T follicular helper cell (primary cell): Measurements from ENCODE around the gene ITGB1BP1.

Experiments used
- DNase-seq: peaks from one replicate; pipeline ENCODE4 v3.0.0-alpha.2; 2020; ENCODE audit warnings: low read depth

The ITGB1BP1 gene

GRCh38 chr2:9377461-9378097 is 45.7 kb downstream of the ITGB1BP1 start:
- no peak for DNase-seq

- no peak for DNase-seq
Observed at GRCh38 chr2:9375857-9376428, 47.4 kb downstream of the ITGB1BP1 start.

DNA sequence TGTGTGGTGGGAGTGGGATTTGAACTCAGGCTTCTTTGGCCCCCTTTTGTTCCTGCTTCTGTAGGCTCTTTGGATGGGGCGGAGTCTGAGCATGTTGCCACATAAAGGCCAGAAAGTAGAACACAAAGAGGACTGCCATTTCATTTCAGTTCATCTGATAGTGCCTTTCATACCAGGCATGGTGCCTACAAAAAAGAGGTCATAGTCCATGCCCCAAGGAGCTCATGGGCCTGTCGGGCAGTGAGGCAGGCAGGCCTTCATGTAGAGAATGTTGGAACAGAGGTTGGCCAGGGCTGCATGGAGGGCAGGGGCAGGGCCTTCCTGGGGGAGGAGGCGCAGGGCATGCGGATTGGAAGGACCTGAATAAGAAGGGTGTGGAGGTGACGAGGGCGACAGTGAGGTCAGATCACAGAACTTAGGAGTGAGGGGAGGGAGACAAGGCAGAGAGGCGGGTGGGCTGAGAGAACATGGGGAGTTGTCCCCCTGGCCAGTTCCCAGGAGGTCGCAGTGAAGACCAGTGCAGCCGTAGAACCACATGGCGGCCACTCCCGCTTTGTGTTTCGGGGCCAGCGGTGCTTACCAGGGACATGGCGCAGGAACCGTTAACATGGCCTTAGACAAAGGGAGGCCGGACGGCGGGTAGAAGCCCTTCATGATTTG is 49.1 kb downstream of the ITGB1BP1 start:
- DNase-seq: no peak

DNA sequence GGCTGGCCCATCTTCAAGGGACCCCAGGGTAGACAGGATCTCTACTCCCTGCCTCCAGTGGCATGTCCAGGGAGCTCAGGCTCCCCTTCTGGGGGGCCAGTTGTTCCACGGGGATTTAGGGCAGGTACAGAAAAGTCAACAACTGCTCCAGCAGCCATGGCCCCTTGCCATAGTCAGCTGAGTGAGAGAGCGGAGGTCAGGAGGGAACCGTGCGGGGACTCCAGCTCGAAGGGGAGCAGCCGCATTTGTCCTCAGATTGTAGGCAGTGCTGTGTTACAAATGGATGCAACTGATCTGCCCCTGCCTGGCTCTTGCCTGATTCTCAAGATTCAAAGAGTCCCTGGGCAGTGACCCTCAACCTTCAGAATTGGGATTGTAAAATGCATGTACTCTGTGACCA is 49.9 kb downstream of the ITGB1BP1 start:
- no peak for DNase-seq

- DNase-seq: no peak
Observed at GRCh38 chr2:9373047-9373446, 50.3 kb downstream of the ITGB1BP1 start.

- DNase-seq: no peak
Observed at GRCh38 chr2:9370746-9371145, 52.6 kb downstream of the ITGB1BP1 start.

GRCh38 chr2:9366026-9366425 is 57.3 kb downstream of the ITGB1BP1 start:
- DNase-seq: no peak

- DNase-seq: no peak
Observed at GRCh38 chr2:9365498-9366019, 57.8 kb downstream of the ITGB1BP1 start.

DNA sequence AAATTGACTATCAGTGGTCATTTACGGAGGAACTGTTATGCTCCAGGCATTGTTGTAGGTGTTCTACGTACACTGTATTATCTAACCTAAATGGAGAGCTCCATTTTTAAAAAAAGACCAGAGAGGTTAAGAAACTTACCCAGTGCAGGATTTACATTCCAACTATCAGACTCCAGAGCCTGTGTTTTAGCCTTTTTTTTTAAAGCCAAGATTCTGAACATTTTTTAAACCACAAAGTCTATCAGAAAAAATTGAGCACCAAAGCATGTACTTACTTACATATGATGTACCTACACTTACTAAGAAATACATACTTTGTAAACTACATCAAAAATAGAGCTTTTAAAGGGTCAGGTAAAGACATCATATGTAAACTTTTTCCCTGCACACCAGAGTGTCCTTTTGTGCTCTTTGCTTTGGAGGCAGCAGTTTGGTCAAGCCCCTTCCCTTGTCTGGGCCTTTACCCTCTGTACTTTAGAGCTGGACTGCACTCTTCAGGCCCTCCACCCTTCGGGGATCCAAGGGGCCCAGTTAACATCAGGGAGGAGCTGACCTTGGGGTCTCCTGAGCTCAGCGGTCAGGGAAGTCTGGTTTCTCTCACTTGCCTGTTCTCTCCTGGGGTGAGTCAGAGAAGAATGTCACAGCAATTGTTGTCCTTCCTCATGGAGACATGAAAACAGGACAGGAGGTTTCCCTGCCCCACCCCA is 58.4 kb downstream of the ITGB1BP1 start:
- no peak for DNase-seq

GRCh38 chr2:9364373-9364772 is 59.0 kb downstream of the ITGB1BP1 start:
- DNase-seq: no peak

DNA sequence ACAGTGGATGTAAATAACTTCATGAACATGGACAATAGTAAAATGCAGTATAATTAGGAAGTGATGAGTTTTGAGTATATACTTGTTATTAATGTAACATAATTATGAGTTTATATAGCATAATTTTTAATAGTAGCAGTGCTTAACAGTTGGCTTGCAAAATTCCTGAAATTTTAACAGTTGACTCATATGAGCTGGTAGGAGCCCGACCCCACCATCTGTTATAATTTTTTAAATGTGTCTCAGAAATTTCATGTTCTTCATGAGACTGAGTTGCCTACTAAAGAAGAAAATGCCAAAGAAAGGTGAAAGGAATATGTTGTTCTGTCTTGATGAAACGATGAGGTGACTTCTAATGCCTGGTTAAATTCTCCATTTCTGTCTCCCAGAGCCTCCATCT is 62.6 kb downstream of the ITGB1BP1 start:
- no peak for DNase-seq

DNA sequence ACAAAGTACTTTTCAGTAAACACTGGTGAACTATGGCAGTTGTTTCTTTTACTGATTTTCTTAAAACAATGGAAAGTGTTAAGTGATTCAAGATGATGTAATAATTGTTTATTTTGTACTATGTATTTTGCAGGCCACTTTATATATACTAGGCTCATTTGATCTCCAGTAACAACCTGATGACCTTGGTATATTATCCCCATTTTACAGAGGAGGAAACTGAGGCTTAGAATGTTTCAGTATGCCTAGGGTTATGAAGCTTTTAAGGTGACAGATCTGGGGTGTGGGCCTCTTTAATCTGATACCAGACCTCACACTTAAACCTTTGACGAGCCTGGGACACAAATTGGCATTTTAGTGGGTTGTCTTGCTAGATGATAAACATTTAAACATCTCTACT is 63.2 kb downstream of the ITGB1BP1 start:
- no peak for DNase-seq

GRCh38 chr2:9359463-9359862 is 63.9 kb downstream of the ITGB1BP1 start:
- no peak for DNase-seq

GRCh38 chr2:9358846-9359245 is 64.5 kb downstream of the ITGB1BP1 start:
- DNase-seq: no peak

- DNase-seq: no peak
Observed at GRCh38 chr2:9356261-9356660, 67.1 kb downstream of the ITGB1BP1 start.

DNA sequence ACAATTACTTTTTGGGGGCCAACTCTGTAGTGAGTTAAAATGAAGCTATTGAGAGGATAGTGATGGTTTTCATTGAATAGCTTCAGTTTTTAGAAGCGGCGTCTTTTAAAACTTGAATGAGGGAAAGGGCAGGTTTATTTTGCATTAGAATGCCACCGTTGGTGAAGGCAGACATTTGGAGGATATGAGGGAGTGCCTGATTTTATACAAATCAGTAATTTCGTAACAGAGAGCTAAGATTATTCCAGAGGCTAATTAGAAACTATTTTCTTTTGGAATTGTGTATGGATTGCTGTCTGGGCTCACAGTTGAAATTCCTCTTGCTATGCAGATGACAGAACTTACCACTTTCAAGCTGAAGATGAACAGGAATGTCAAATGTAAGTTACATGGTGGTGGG is 67.6 kb downstream of the ITGB1BP1 start:
- DNase-seq: no peak

DNA sequence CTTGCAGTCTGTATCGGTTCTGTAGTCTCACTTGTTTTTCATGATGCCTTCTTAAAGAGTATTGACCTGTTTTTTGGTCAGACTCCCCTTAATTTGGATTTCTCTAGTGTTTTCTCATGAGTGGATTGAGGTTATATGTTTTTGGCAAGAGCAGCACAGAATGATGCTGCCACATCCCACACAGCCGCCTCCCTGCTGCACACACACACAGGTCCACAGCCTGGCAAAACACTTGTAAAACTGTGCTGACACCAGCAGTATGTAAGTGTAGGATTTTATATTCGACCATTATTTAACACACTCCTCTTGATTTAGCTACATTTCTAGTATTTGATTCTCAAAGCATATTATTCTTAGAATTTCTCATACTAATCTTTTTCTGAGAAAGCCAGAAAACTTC is 68.1 kb downstream of the ITGB1BP1 start:
- DNase-seq: no peak

DNA sequence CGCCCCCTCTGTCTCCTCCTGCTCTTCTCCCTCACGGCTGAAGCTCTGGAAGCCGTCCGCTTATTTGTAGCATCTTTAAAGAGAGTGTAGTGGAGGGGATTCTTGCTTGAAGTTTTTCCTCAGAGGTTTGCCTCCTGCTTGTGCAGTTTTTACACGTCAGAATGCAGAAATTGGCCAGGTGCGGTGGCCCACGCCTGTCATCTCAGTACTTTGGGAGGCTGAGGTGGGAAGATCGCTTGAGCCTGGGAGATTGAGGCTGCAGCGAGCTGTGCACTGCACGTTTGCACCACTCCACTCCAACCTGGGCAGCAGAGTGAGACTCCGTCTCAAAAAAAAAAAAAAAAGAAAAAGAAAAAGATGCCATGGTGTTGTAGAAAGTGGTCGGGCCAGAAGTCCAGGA is 69.0 kb downstream of the ITGB1BP1 start:
- DNase-seq: no peak
